ENCODE data around the gene SYNGR3.

SYNGR3 gene

DNA sequence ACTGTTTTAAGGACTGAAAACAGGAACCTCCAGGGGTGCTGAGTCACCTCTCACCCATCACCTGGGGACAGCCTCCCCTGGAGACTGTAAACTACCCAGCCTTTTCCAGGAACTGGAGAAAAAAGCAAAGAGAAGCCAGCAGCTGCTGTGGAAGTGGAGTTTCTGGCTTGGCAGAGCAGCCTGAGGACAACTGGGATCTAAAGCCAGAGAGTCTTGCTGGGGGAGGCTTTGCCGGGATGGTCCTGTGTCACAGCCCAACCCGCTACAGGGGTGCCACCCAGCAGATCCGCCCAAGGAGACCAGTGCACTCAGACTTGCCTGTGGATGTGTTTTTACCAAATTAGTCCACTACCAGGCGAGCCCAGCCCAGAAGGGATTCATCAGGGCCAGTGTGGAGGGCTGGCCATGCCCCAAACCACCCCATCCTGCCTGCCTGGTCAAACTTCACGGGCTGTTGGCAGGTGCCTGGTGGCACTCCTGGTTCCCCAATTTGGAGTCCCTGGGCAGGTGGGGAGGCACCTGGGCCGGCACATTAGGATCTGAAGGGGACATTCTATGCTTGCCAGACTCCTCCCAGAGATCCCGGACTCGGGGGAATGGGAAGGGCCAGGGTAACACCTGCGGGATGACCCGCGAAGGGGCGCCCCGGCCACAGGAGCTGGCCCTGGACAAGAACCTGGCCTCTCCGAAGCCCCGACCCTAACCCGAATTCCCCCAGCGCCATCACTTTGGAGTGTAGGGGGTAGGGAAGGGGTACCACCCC is 47.5 kb upstream of the SYNGR3 start:
- no peaks in the 10 kb centered on the region for H3K9me2 ChIP-seq (ENCODE audit: low read depth, low read length)
- peaks cover 14% of the 10 kb centered on the region for H3K4me1 ChIP-seq (ENCODE audit: insufficient read depth, low read length, severe bottlenecking)
- H3K36me3 ChIP-seq (ENCODE audit: insufficient read depth, low read length): peaks cover 12% of the 10 kb centered on the region
- no peaks in the 10 kb centered on the region for H3K79me2 ChIP-seq (ENCODE audit: insufficient read depth, low read length)
- H3K9ac ChIP-seq (ENCODE audit: low read length): peak overlapping the region; percentile 78
- no peak overlapping the region for H2AFZ ChIP-seq (ENCODE audit: low read length)
- no peaks in the 10 kb centered on the region for H3F3A ChIP-seq (ENCODE audit: insufficient read depth, low read length)
- 0 out of 2 replicates have a peak, but pooled peaks cover 6% of the 10 kb centered on the region for H3K27me3 ChIP-seq (ENCODE audit: insufficient read depth, low read length)
- H4K20me1 ChIP-seq (ENCODE audit: insufficient read depth, low read length): no peaks in the 10 kb centered on the region
- H3K4me3 ChIP-seq (ENCODE audit: low read depth, low read length, poor library complexity, severe bottlenecking): peak overlapping the region; percentile 77
- peak overlapping the region; percentile 78 for H3K4me2 ChIP-seq (ENCODE audit: low read length)
- H3K9me3 ChIP-seq (ENCODE audit: low read length): no peaks in the 10 kb centered on the region
- TF ChIP-seq, protein P1, sequence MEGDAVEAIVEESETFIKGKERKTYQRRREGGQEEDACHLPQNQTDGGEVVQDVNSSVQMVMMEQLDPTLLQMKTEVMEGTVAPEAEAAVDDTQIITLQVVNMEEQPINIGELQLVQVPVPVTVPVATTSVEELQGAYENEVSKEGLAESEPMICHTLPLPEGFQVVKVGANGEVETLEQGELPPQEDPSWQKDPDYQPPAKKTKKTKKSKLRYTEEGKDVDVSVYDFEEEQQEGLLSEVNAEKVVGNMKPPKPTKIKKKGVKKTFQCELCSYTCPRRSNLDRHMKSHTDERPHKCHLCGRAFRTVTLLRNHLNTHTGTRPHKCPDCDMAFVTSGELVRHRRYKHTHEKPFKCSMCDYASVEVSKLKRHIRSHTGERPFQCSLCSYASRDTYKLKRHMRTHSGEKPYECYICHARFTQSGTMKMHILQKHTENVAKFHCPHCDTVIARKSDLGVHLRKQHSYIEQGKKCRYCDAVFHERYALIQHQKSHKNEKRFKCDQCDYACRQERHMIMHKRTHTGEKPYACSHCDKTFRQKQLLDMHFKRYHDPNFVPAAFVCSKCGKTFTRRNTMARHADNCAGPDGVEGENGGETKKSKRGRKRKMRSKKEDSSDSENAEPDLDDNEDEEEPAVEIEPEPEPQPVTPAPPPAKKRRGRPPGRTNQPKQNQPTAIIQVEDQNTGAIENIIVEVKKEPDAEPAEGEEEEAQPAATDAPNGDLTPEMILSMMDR (IDR thresholded peaks at IDR 0.05; ENCODE audit: low read length): no peak
- TF ChIP-seq EZH2 (IDR thresholded peaks at IDR 0.05; ENCODE audit: borderline replicate concordance, low read length): no peak
- peak overlapping the region; percentile 40 for H3K27ac ChIP-seq (ENCODE audit: low read depth, low read length, poor library complexity, severe bottlenecking)

DNA sequence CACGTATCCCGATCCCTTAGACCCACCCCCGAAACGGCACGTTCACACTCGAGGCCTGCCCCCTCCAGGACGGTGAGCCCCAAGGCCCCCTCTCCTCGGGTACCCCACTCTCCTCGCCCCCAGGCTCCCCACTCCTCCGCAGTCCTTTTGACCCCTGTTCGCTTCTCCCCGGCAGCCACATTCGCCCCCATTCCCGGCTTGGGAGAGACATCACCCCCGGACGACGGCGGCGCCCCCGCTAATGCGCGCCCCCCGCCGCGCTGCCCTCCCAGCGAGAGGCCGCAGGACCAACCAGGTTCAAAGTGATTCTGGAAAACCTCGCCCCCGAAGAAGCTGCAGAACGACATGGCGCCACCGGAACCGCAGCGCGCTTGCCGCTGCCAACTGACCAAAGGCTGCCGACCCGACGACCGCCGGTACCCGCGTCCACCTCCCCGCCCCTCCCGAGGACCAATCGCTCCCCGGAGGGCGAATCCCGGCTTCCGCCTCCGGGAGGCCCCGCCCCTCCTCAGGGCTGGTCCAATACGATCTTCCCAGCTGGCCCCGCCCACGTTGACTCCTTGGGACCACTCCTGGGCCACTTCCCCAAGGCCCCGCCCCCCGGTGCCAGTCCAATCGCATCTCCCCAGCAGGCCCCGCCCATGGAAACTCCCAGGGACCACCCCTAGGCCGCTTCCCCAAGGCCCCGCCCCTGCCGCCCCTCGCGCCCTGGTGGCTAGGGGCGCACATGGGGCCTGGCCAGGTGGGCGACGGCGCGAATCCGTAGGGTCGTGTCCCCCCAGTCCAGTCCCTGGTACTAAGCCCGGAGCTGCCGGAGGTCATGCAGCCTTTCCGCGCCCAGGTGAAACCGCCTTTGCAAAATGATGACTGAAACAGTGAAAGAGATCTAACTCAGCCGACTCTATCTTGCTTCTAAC is 46.7 kb upstream of the SYNGR3 start, which contains the start of gene MSRB1:
MSRB1 (minus strand) TSS at position 390 of the 917 bp plus-strand sequence; CDS start at position 347, 43 bp downstream.
- no peaks in the 10 kb centered on the region for H3F3A ChIP-seq (ENCODE audit: insufficient read depth, low read length)
- H3K9me2 ChIP-seq (ENCODE audit: low read depth, low read length): no peaks in the 10 kb centered on the region
- no peaks in the 10 kb centered on the region for H4K20me1 ChIP-seq (ENCODE audit: insufficient read depth, low read length)
- no peak within 1 kb of the TSS for H2AFZ ChIP-seq (ENCODE audit: low read length)
- peak within 1 kb of the TSS; percentile 40 for H3K27ac ChIP-seq (ENCODE audit: low read depth, low read length, poor library complexity, severe bottlenecking)
- peak within 1 kb of the TSS; percentile 78 for H3K9ac ChIP-seq (ENCODE audit: low read length)
- peak within 1 kb of the TSS; percentile 77 for H3K4me3 ChIP-seq (ENCODE audit: low read depth, low read length, poor library complexity, severe bottlenecking)
- peak within 1 kb of the TSS; percentile 78 for H3K4me2 ChIP-seq (ENCODE audit: low read length)
- H3K27me3 ChIP-seq (ENCODE audit: insufficient read depth, low read length): 0 out of 2 replicates have a peak, but pooled peaks cover 6% of the 10 kb centered on the region
- H3K9me3 ChIP-seq (ENCODE audit: low read length): no peaks in the 10 kb centered on the region
- H3K4me1 ChIP-seq (ENCODE audit: insufficient read depth, low read length, severe bottlenecking): peaks cover 14% of the 10 kb centered on the region
- H3K79me2 ChIP-seq (ENCODE audit: insufficient read depth, low read length): no peaks in the 10 kb centered on the region
- H3K36me3 ChIP-seq (ENCODE audit: insufficient read depth, low read length): peaks cover 6% of the 10 kb centered on the region; the same call in 1 of the 2 replicates
- no peak for TF ChIP-seq EZH2 (IDR thresholded peaks at IDR 0.05; ENCODE audit: borderline replicate concordance, low read length)
- TF ChIP-seq, protein P1 (IDR thresholded peaks at IDR 0.05; ENCODE audit: low read length): no peak; the same call in 1 of the 2 replicates

DNA sequence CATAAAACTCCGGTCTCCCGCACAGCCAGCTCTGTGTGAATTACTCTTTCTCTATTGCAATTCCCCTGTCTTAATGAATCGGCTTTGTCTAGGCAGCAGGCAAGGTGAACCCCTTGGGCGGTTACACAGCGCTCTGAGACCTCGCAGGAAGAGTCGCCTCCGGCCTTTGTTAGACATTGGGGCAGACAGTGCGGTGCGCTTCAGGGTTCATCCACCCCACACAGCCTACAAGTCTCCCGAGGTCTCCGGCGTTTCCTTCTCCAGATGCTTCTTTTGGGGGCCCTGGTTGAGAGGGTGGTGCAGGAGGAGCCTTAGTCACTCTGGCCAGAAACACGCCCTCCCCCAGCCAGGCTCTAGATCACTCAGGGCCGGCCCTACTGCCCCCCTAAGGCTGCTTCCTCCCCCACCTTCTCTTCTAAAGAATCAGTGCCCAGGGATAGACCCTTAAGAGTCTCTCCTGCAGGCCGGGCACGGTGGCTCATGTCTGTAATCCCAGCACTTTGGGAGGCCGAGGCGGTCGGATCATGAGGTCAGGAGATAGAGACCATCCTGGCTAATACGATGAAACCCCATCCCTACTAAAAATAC is 45.1 kb upstream of the SYNGR3 start:
- peaks cover 14% of the 10 kb centered on the region for H3K4me1 ChIP-seq (ENCODE audit: insufficient read depth, low read length, severe bottlenecking)
- TF ChIP-seq EZH2 (IDR thresholded peaks at IDR 0.05; ENCODE audit: borderline replicate concordance, low read length): no peak
- TF ChIP-seq, protein P1 (IDR thresholded peaks at IDR 0.05; ENCODE audit: low read length): no peak
- no peak overlapping the region for H3K27ac ChIP-seq (ENCODE audit: low read depth, low read length, poor library complexity, severe bottlenecking)
- no peak overlapping the region for H3K4me2 ChIP-seq (ENCODE audit: low read length)
- H3K4me3 ChIP-seq (ENCODE audit: low read depth, low read length, poor library complexity, severe bottlenecking): no peak overlapping the region
- H3K36me3 ChIP-seq (ENCODE audit: insufficient read depth, low read length): no peaks in the 10 kb centered on the region
- H3K9ac ChIP-seq (ENCODE audit: low read length): no peak overlapping the region
- no peaks in the 10 kb centered on the region for H3F3A ChIP-seq (ENCODE audit: insufficient read depth, low read length)
- no peaks in the 10 kb centered on the region for H3K9me2 ChIP-seq (ENCODE audit: low read depth, low read length)
- no peak overlapping the region for H2AFZ ChIP-seq (ENCODE audit: low read length)
- no peaks in the 10 kb centered on the region for H4K20me1 ChIP-seq (ENCODE audit: insufficient read depth, low read length)
- H3K27me3 ChIP-seq (ENCODE audit: insufficient read depth, low read length): 0 out of 2 replicates have a peak, but pooled peaks cover 6% of the 10 kb centered on the region
- H3K9me3 ChIP-seq (ENCODE audit: low read length): no peaks in the 10 kb centered on the region
- H3K79me2 ChIP-seq (ENCODE audit: insufficient read depth, low read length): no peaks in the 10 kb centered on the region

Data from OCI-LY1 (cell line).